ENCODE results near the gene RTN4R.

DNA sequence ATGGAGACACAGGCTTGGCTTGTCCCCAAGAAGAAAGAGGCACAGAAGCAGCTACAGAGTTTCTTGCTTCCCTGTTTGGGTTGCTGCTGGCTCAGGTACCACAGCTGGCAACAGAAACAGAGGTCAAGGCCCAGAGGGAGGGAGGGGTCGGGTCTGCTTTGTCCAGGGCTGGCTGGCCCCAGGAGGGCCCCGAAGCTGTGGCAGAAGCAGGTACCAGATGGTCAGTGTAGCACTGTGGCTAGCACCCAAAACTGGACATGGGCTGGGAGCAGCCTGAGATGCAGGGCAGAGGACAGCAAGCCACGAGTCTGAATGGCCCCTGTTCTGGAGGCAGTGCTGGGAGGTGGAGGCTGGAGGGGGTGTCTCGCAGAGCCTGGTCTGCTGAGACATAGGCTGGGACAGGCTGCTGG, 65.0 kb downstream of the RTN4R start:
- no peak for TF ChIP-seq CTCF (IDR thresholded peaks at IDR 0.05)
- TF ChIP-seq POLR2A (IDR thresholded peaks at IDR 0.05) = no peak

Measured in testis (tissue), 2 donors.